ENCODE results near the gene LRRC43.

The LRRC43 gene

GRCh38 chr12:122139266-122139665, 43.7 kb upstream of the LRRC43 start:
- no peak overlapping the region for H3K27ac ChIP-seq
- no peak for TF ChIP-seq CTCF (conservative IDR thresholded peaks at IDR 0.05)
- TF ChIP-seq ZFX (IDR thresholded peaks at IDR 0.05) = no peak

- TF ChIP-seq CTCF (conservative IDR thresholded peaks at IDR 0.05) (no peak), ZFX (IDR thresholded peaks at IDR 0.05) (no peak)
- H3K27ac ChIP-seq = no peak overlapping the region
These were observed 43.0 kb upstream of the LRRC43 start for GRCh38 chr12:122139941-122140340.

- H3K27ac ChIP-seq = no peak overlapping the region
- TF ChIP-seq ZFX (IDR thresholded peaks at IDR 0.05) (no peak), CTCF (conservative IDR thresholded peaks at IDR 0.05) (no peak)
These were observed 42.3 kb upstream of the LRRC43 start for GRCh38 chr12:122140467-122141257.

- no peak overlapping the region for H3K27ac ChIP-seq
- TF ChIP-seq CTCF (conservative IDR thresholded peaks at IDR 0.05) (no peak), ZFX (IDR thresholded peaks at IDR 0.05) (no peak)
These were observed 40.8 kb upstream of the LRRC43 start for GRCh38 chr12:122141911-122142725.

GRCh38 chr12:122142857-122143256, 40.1 kb upstream of the LRRC43 start:
- TF ChIP-seq ZFX (IDR thresholded peaks at IDR 0.05) (no peak), CTCF (conservative IDR thresholded peaks at IDR 0.05) (no peak)
- H3K27ac ChIP-seq = no peak overlapping the region

GRCh38 chr12:122144885-122145284, 38.0 kb upstream of the LRRC43 start:
- H3K27ac ChIP-seq = no peak overlapping the region
- TF ChIP-seq CTCF (conservative IDR thresholded peaks at IDR 0.05) = no peak
- TF ChIP-seq ZFX (IDR thresholded peaks at IDR 0.05) = no peak
